T-helper 1 cell (primary cell): ENCODE data around the gene RHOB.
"Not testable (repeated sequence)": the region's sequence is repeated elsewhere in the genome, so short reads cannot be mapped to it uniquely, and the experiment has no call there.

Experiments used
- DNase-seq, 5 donors: peaks; one replicate each; pipeline ENCODE4 v3.0.0-alpha.2; 2012 to 2020

RHOB gene

DNA sequence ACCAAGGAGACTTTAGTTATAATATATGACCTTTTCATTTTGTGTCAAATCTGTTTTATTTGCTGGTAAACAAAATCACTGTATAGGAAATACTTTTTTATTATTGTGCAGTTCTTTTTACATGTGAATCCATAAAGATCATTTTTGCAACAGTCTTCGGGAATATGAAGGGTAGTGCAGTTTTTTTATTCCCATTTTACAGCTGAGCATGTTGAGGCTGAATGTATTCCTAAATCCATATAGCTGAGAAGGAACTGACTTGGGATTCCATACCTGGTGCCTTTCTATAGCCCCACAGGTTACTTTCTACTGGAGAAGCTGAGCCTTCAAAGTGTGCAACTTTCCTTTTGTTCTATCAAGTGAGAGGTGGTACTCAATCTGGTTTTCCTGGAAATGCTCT, 29.6 kb downstream of the RHOB start:
- DNase-seq: no peak

DNA sequence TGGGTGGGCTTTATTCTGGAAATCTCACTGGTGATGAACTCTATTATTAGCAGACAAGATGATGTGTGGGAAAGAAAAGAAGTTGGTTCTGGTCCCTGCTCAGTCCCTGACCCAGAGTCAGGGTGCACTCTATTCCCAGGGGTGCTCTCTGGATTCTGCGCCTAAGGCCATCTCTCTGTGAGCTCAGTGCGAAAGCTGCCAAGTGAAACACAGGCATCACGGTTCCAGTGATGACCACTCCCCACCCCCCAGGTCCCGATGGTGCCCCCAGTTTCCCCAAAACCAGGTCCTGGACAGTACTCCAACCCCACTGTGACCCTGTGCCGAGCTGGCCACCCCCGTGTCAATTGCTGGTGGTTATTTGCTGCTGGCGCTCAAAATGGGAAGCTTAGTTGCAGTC, 30.1 kb downstream of the RHOB start:
- no peak for DNase-seq

DNA sequence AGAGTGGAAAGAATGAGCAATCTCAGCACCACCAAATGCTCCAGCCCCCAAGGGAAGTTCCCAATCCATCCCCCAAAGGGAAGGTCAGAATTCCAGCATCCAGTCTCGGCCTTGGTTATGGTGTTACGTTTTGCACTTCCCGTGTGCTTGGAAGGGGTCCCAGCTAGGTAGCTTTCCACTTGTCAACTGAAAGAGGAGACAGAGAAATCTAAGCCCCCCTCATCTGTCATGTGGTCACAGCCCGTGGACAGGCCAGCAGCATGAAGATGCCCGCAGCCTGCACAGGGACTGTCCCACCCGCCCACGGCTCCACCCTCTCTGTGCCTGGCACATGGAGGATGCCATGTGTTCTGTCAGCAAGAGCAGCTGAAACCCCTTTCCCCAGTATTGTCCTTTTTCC, 32.1 kb downstream of the RHOB start:
- no peak for DNase-seq

DNA sequence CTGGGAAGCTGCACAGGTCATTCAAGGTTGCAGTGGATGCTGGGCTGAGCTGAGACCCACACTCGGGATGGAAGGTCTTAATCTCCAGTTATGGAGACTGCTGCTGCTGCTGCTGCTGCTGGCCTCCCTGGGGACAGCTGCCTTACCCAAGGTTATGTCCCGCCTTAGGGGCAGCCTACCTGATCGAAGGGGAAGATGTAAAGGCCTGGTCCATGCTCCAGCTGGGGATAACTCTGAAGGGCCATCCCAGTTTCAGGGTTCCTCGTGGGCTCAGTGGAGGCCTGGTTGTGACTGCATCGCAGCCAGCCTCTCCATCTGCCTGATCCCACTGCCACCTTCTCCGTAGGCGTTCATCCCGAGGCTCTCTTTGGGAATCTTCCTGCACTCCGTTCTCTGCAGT, 33.0 kb downstream of the RHOB start:
- no peak for DNase-seq

DNA sequence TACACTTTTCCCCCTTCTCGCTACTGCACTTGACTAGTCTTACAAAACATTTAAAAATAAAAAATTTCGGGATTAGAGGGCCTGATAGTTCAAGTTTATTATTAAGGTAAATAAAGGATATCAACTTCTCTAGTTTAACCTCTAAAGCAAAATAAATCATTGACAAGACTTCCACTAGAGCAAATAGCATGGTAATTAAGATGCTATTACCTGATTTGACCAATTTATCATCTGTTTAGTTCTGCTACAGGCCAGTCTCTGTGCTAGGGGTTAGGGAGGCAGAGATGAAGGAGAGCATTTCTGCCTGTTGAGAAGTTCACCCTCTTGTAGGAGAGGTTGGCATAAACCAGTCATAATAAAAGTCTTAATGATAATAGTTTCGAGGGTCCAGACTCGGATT, 34.0 kb downstream of the RHOB start:
- DNase-seq: no peak

DNA sequence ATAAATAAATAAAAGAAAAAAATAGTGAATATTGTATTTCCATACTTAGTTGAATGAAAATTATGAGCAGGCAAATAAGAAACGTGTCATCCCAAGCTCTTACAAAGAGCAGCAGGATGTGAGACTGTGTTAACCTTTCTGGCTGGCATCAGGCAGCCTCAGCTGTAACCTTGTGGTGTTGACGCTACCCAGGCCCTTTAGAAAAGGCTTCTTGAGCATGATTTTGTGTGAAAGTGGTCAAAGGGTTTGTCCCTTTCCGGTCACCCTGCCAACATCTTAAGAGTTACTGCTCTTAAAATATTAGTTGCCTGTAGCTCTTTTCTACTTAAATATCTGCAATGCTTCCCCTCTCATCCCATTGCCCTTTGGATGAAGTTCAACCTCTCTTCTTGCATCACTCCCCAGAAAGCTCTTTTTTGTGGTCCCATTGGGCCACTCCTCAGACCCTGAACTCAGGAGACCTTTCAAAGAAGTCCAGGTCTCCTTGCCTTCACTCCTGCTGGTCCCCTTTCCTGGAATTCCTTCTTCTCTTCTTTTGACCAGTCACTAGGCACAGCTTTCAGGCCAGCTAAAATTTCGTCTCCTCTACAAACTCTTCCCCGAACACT, 35.0 kb downstream of the RHOB start:
- no peak for DNase-seq

DNA sequence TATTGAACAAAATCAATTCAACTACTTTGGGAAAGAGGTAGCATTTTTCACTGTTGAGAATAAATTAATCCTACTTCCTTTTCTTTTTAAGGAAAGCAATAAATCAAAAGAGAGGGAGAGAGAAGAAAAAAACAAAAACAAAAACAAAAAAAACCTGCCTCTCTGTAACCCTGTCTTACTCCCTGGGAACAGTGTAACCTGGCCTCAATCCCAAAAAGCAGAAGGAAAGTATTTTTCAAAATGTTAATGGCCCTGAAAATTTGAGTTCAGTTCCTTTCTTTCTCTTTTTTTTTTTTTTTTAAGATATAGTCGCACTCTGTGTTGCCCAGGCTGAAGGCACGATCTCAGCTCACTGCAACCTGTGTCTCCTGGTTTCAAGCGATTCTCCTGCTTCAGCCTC, 35.9 kb downstream of the RHOB start:
- no peak for DNase-seq

DNA sequence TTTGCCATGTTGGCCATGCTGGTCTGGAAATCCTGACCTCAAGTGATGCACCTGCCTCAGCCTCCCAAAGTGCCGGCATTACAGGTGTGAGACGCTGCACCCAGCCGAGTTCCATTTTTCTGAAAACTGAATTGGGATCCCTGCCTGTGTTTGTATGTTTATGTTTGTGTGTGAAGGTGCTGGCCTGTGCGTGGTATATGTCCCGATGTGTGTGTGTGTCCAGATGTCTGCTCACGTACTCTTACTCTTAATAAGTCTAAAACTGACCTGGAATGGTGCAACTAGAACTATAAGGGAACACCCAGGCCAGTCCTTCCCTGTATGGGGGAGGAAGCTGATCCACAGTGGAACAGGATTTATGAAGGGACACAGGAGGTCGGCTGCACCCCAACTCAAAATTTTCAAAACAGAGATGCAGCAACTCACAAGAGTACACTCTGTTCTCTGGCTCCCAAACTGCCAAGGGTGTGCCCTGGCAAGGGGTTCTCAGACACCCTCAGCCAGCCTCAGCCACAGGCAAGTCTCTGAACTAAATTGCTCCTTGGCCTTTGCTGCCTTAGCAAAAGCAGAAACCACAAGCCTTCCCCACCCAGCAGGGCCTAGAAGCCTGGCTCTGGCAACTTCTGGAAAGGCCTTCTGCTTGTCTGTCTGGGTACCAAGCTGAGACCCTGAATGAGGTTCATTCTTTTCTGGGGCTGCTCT, 36.5 kb downstream of the RHOB start:
- no peak for DNase-seq

DNA sequence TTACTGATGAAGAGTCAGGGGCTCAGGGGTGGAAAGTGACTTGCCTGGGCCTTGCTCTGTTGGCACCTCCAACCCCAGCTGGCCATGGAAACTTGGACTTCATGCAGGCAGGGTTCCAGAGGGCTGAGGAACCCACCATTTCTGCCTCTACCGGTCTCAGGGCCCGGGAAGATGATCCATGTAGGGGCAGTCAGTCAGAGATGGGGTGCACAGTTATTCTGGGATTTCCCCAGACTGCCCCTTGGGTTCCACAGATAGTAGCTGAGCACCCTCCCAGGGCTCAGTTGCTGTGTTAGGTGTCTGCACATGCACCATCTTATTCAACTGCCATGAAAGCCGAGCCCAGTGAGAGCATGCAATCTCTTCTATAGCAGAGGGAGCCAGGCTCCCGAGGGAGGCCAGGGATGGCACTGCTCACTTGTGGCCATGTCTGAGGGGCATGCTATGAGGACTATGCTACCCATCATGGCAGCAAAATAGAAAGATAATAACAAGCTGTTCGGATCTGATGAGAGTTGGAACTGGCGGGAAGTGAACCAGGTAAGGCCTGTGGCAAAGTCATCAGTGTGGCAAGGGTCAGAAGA, 37.3 kb downstream of the RHOB start:
- no peak for DNase-seq

DNA sequence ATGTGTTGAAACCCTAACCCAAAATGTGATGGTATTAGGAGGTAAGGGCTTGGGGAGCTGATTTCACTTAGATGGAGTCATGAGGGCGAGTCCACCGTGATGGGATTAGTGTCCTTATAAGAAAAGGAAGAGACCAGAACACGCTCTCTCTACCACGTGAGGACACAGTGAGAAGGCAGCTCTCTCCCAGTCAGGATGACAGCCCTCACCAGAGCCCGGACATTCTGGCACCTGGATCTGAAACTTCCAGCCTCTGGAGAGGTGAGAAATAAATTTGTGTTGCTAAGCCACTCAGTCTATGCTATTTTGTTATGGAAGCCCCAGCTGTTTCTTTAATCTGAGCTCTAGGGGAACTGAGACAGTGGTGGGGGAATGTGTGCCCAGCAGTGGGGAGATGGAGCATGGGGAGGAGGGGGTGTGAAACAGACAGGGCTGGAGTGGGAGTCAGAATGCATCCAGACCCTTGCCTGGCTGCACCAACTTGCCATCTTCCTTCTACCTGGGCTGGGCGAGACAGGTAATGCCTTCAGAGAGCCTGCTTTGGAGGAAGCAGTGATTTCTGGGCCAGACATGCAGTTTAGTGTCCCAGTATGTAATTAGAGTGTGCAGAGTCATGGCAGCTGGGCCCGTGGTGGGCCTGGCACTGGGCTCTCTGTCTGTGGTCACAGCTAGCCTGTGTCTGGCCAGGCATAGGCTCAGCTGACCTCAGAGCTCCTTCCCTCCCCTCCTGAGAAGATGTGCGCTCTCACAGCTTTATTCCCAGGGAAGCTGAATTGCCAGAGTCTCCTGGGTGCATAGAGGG, 38.1 kb downstream of the RHOB start:
- DNase-seq: no peak

DNA sequence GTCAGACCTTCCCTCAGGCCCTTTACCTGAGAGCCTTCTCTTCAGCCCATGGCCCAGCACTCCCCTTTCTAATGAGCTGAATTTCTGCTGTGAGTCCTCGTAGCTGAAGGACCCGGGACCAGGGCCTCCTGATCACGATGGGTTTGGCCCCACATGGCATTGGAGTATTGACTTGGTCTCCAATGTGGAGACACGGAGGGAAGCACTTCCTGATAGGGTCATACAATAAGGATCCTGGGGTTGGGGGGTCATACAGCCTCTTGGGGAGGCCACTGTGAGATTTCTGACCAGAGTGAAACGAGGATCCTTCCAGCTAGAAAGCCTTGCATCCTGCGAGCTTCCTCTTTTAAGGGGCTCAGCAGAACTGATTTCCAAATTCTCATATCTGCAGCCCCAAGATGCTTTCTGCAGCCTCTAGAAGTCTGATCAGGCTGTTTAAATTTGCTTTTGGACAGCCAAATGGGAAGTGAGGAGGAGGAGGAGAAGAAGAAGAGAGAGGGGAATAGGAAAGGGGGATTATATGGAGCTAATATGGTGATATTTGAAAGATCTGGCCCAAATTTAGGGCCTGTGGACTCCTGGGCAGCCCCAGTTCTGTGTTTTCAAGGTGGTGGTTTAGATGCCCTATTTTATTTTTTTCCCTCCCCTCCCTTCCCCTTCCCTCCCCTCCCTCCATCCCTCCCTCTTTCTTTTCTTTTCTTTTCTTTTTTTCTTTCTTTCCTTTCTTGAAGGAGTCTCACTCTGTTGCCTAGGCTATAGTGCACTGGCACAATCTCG, 38.9 kb downstream of the RHOB start:
- no peak for DNase-seq

DNA sequence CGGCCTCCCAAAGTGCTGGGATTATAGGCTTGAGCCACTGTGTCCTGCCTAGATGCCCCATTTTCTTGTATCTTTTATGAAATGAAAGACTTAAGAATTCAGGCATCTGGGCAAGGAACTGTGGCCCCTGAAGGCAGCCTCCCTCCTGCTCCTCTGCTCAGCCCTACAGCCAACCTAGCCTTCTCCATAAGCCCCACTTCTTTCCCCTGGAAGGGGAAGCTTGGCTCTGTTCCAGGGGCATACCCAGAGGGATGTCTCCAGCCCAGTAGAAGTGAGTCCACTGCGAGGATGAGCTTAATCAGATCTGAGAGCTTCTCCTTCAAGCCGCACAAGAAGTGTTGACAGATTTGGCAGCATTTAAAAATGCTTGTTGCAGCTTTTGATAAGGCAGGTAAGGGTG, 39.7 kb downstream of the RHOB start:
- DNase-seq: no peak

DNA sequence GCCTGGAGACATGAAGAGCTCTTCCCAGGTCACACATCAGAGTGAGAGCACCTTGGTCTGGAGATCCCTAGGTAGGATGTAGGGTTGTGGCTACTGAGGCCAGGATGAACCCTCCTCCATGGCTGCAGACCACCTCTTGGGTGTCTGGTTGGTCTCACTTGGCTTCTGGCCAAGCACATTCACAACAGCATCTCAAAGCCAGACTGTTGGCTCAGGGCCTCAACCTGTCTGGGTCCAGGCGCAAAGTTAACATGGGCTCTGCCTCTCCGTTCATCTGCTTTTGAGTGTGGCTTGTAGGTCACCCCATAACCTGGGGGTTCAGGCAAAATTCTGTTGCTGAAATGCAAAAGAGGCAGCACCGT, 40.1 kb downstream of the RHOB start:
- DNase-seq: no peak

DNA sequence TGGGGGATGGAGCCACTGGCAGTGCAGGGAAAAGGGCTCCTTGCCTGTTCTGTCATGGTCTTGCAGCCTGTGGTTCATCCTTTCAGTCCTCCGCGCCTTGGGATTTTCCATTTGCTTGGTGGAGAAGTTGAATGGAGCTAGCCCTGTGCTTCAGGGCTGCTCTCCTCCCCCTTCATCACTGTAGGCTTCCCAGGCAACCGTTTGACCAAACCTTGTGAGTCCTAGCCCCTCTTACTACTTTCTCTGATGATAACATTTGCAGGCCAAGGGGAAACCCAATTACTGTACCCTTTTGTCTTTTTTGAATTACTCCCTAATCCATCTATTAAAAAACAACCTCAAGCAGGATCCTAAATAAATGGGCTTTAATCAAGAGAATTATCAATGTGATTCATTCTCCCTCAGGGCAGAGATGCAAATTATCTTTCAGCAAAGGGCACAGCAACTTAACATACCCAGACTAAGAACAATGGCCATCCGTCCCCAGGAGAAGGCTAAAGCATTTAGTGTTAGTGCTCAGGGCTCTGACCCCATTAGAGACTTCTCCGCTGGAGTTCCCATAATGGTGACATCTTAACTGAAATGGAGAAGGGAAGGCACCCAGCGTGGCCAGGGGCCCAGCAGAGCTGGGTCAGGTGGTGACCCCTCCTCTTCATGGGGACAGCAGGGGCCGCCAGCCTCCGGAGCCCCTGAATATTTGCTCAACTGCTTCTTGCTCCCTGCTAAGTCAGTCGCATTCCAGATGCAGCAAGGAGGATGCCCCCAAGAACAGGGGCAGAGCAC, 40.7 kb downstream of the RHOB start:
- no peak for DNase-seq

DNA sequence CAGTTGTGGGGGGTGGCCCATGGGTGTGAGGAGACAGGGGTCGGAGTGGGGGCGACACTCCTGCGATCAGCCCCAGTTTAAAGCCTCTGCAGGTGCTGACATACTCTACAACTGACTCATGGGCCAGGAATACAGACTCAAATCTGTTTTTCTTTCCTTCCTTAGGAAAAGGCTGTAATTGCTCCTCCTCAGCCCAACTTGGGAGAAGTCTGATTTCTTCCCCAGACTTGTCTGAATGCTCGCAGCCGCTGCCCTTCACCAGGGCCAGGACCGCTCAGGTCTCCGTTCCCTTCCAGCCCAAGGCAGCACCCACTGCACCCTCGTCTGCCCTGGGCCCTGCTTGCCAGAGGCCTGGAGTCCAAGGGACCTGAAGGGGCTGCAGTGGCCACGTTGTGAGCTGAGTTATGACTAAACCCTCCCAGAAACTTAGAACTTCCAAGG, 41.3 kb downstream of the RHOB start:
- no peak for DNase-seq

DNA sequence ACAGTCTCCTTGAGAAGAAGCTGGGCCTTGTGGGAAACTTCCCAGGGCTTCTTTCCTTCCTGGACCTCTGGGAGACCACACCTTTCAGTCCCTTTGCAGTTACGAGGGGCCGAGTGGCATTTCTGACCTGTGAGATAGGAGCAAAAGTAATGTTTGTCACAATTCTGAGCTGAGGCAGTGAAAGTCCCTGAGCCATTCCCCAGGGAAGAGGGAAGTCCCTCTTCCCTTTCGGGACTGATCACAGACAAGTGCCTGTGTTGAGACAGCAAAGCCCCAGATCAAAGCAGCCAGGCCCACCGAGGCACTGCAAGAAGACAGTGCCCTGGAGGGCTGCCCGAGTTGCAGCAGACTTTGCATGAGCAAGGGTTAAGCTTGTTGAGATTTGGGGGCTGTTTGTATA, 41.9 kb downstream of the RHOB start:
- no peak for DNase-seq

DNA sequence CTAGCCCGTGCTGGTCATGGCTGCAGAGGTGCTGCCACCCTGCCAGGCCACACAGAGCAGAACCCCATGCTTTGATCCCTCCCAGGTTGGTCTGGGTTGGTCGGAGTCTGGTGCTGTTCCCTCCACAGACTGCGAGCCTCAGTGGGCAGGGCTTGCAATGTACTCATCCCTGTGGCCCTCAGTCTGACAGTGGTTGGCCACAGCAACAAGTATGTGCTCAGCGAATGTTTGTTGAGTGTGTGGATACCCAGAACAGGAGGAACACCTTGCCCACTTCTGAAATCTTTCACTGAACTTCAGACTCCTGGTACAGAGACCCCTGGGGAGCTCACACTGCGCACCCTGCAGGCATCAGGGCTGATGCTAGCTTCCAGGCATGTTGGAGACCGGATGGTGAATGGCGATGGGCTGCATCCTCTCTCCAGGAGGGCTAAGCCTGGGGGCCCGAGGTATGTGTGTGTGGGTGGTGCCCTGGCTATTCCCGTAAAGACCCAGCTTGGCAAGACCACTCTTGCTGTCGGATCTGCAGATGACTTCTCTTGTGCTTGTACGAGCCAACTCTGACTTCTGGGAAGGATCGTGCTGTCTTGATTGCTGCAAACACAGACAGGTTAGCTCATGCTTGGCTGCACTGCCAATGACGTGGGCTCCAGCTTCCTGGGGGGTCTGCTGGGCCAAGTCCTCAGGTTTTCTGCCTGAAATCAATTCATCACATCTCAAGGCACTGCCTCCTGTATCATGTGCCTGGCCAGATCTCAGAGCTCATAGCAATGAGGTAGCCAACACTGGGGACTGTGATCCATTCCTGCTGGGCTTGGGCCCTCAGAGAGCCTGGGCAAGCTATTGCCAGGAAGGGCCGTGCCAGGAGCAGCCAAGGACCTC, 43.7 kb downstream of the RHOB start:
- DNase-seq: no peak

DNA sequence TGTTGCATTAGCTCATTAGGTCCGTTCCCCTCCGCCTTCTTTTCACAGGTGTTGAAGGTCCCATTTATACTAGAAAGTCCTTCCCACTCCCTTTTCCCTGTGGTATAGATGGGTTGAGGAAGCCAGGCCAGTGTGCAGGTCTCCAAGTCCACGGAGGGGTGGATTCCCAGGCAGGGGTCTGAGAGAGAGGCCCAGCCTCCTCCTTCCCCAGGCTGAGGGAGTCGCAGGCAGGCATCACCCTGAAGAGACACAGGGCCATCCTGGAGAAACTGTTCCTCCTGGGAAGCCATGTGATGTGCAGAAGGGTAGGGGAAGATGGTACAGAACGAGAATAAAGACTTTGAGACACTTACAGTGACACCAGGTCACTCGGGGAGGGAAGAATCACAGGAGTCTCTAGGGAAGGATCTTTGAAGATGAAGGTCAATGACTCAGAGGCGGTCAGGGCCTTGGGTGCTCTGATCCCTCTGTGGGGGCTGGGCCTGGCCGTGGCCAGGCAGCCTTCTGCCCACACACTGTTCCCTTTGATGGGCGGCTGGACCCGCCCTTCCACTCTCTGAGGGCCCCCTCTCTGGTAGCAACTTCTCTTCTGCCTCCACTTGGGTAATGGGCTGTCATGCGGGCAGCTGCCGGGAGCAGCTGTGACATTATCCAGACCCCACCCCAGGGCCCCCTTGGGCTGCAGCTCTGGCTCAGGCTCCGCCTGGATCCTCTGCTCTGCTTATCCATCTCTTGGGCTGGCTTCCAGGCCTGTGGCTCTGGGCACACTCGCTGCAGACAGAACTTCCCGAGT, 45.1 kb downstream of the RHOB start:
- no peak for DNase-seq

DNA sequence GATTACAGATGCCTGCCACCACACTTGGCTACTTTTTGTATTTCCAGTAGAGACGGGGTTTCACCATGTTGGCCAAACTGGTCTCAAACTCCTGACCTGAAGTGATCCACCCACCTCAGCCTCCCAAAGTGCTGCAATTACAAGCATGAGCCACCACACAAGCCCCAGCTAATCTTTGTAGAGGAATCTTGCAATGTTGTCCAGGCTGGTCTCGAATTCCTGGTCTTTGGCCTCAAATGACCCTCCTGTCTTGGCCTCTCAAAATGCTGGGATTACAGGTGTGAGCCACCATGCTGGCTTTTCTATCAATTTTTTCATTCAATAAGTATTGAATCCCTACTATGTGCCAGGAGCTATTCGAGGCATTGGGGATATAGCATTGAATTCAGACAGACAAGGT, 46.2 kb downstream of the RHOB start:
- DNase-seq: not testable (repeated sequence)

DNA sequence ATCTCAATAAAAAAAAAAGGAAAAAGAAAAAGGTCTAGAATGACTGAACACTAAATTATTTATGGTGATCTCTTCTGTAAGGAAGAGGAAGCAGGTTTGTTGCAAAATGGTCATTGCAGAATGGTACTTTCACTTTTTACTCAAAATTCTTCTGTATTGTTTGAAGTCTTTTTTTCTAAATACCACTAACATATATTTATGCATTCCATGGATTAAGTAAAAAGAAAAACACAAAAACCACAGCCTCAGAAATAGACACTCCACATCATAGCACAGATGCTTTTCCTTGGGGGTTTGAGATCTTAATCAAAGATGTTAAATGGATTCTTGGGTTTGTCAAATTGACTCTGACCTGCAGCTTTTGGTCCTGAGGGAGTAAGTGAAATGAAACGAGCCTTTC, 47.4 kb downstream of the RHOB start:
- no peak for DNase-seq
